ENCODE data around the gene C11orf86. TPM values are rescaled to one million over a fixed set of nuclear protein-coding genes. Genes with fewer than 3 reads are reported as not detected.
A peak's percentile ranks its signal among the peaks of the same experiment; 100 is the strongest.
"Not testable (repeated sequence)": the region's sequence is repeated elsewhere in the genome, so short reads cannot be mapped to it uniquely, and the experiment has no call there.

Gene C11orf86
- total RNA-seq, 4 donors from 2014 or later: not detected

DNA sequence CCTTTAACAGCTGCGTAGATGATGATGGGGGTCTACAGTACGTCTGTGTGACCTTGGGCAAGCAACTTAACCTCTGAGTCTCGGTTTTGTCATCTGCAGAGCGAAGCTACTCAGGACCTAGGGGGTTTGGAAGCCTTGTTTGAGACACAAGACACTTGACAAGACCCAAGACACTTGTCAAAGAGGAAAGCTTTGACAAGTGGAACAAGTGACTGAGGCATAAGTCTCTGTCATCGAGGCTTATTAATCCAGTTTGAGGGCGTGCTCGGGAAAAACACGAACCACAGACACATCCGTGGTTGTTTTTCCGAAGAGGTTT is 16.2 kb upstream of the C11orf86 start:
- intact Hi-C loops (cut with DNase I): no loop called here
- no peaks in the 10 kb centered on the region for H3K9me3 ChIP-seq
- peak overlapping the region in 1 of 3 donors; percentile 52 for H3K27ac ChIP-seq
- H3K36me3 ChIP-seq: no peaks in the 10 kb centered on the region
- H3K4me3 ChIP-seq (replicated peaks in 1 of 3): peak overlapping the region in 1 of 3 donors; percentile 6
- WGBS, 2 donors: 26 to 29% methylated on average over 10 of the region's 10 CpGs
- no peak for DNase-seq
- no peak for TF ChIP-seq POLR2A (IDR thresholded peaks at IDR 0.05)
- TF ChIP-seq, protein P1, sequence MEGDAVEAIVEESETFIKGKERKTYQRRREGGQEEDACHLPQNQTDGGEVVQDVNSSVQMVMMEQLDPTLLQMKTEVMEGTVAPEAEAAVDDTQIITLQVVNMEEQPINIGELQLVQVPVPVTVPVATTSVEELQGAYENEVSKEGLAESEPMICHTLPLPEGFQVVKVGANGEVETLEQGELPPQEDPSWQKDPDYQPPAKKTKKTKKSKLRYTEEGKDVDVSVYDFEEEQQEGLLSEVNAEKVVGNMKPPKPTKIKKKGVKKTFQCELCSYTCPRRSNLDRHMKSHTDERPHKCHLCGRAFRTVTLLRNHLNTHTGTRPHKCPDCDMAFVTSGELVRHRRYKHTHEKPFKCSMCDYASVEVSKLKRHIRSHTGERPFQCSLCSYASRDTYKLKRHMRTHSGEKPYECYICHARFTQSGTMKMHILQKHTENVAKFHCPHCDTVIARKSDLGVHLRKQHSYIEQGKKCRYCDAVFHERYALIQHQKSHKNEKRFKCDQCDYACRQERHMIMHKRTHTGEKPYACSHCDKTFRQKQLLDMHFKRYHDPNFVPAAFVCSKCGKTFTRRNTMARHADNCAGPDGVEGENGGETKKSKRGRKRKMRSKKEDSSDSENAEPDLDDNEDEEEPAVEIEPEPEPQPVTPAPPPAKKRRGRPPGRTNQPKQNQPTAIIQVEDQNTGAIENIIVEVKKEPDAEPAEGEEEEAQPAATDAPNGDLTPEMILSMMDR (IDR thresholded peaks at IDR 0.05): no peak
- H3K27me3 ChIP-seq: no peaks in the 10 kb centered on the region
- peaks cover 0 to 14% of the 10 kb centered on the region in 2 donors for H3K4me1 ChIP-seq

DNA sequence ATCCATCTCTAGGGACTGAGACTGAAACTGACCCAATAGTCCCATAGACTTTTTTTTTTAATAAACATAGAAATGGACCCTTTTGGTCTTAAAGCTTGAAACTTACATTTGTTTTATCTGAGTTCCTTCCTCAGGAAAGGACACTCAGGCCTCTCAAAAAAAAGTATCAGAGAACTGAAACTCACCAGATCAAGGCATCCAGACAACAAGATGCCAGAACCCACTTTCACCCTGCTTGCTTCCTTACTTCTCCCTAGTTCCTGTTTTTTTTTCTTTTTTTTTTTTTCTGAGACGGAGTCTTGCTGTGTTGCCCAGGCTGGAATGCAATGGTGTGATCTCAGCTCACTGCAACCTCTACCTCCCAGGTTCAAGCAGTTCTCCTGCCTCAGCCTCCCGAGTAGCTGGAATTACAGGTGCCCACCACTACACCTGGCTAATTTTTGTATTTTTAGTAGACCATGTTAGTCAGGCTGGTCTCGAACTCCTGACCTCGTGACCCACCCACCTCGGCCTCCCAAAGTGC is 13.4 kb upstream of the C11orf86 start:
- intact Hi-C loops (cut with DNase I): not testable (repeated sequence)
- H3K4me1 ChIP-seq: peaks cover 0 to 14% of the 10 kb centered on the region in 2 donors
- 86 to 87% methylated on average over 5 of the region's 5 CpGs for WGBS, 2 donors

DNA sequence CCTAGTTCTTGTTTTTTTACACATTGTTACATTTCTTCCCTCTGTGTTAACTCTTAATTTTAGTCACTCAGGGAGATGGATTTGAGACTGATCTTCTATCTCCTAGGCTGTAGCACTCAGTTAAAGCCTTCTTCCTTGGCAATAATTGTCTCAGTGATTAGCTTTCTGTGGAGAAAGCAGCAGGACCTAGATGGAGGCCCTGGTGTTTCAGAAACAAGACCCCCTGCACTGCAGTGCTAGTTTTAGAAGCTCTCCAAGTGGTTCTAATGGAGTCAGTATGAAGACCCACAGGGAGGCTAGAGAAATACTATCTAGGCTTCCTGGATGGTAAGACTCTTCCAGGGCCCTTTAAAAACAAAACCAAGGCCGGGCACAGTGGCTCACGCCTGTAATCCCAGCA is 12.9 kb upstream of the C11orf86 start:
- Histone ChIP-seq H3K27ac (no peak overlapping the region), H3K27me3 (no peaks in the 10 kb centered on the region), H3K4me3 (replicated peaks in 1 of 3) (no peak overlapping the region), H3K4me1 (peaks cover 0 to 13% of the 10 kb centered on the region in 2 donors), H3K9me3 (no peaks in the 10 kb centered on the region), H3K36me3 (no peaks in the 10 kb centered on the region)
- DNase-seq: no peak
- 89 to 91% methylated on average over 2 of the region's 2 CpGs for WGBS, 2 donors
- intact Hi-C loops (cut with DNase I): no loop called here
- TF ChIP-seq POLR2A (IDR thresholded peaks at IDR 0.05): no peak
- TF ChIP-seq, protein P1 (IDR thresholded peaks at IDR 0.05): no peak

More for the DNA sequence above, 13.4 kb upstream of the C11orf86 start:
- not testable (repeated sequence) for H3K27ac ChIP-seq; H3K36me3 ChIP-seq; H3K4me3 ChIP-seq (replicated peaks in 1 of 3); DNase-seq; H3K27me3 ChIP-seq; H3K9me3 ChIP-seq

DNA sequence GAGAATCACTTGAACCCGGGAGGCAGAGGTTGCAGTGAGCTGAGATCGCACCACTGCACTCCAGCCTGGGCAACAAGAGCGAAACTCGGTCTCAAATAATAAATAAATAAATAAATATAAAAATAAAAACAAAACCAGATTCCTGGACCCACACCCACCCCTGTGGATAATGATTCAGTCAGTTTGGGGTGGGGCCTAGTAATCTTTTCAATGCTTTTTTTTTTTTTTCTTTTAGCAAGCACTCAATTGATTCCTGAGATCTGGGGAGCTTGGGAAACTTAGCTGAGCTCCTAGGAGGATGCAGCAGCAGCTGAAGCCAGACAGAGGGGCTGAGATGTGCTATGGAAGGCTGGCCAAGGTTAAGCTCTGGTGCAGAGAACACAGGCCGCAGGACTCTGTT is 12.3 kb upstream of the C11orf86 start:
- Histone ChIP-seq H3K4me1 (peaks cover 0 to 9% of the 10 kb centered on the region in 2 donors), H3K27me3 (no peaks in the 10 kb centered on the region), H3K9me3 (no peaks in the 10 kb centered on the region), H3K36me3 (no peaks in the 10 kb centered on the region), H3K4me3 (replicated peaks in 1 of 3) (no peak overlapping the region), H3K27ac (no peak overlapping the region)
- 95% methylated on average over 5 of the region's 5 CpGs for WGBS, 2 donors
- TF ChIP-seq, protein P1 (IDR thresholded peaks at IDR 0.05): no peak
- TF ChIP-seq POLR2A (IDR thresholded peaks at IDR 0.05): no peak
- no peak for DNase-seq
- intact Hi-C loops (cut with DNase I): no loop called here

DNA sequence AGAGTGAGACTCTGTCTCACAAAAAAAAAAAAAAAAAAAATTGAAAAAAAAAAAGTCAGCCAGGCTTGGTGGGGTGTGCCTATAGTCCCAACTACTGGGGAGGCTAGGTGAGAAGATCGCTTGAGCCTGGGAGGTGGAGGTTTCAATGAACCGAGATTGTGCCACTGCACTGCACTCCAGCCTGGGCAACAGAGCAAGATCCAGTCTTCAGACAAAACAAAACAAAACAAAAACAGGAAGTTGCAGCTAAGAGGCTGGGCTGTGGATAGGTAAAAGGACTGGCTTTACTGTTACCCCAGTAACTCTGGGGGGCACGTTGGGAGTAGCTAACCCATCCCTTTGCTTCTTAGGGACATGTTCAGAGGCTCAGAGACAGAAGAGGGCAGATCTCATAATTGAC is 10.6 kb upstream of the C11orf86 start:
- Histone ChIP-seq H3K9me3 (no peaks in the 10 kb centered on the region), H3K4me1 (peaks cover 0 to 6% of the 10 kb centered on the region in 2 donors), H3K4me3 (replicated peaks in 1 of 3) (no peak overlapping the region), H3K36me3 (no peaks in the 10 kb centered on the region), H3K27me3 (no peaks in the 10 kb centered on the region), H3K27ac (no peak overlapping the region)
- no peak for TF ChIP-seq POLR2A (IDR thresholded peaks at IDR 0.05)
- TF ChIP-seq, protein P1 (IDR thresholded peaks at IDR 0.05): no peak
- intact Hi-C loops (cut with DNase I): no loop called here
- 79 to 80% methylated on average over 3 of the region's 3 CpGs for WGBS, 2 donors
- DNase-seq: no peak

DNA sequence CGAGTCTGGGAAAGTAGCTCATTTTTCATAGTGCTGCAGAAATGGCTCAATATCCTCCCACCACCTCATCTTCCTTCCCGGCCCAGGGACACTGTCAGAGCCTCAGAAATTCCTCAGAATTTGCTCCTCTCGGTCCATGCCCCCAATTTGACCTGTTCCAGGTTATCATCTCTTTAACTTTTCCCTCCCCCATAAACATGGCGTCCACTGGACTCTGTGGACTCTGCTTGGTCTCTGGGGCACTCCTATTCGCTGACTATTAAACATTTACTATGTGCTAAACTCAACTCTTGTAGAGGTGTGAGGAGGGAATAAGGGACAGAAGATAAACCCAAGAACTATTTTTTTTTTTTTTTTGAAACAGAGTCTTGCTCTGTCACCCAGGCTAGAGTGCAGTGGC is 8.8 kb upstream of the C11orf86 start:
- no peak overlapping the region for H3K27ac ChIP-seq
- no peaks in the 10 kb centered on the region for H3K36me3 ChIP-seq
- TF ChIP-seq, protein P1 (IDR thresholded peaks at IDR 0.05): no peak
- no peak for TF ChIP-seq POLR2A (IDR thresholded peaks at IDR 0.05)
- no peaks in the 10 kb centered on the region for H3K9me3 ChIP-seq
- intact Hi-C loops (cut with DNase I): no loop called here
- no peak overlapping the region for H3K4me3 ChIP-seq (replicated peaks in 1 of 3)
- peaks cover 0 to 12% of the 10 kb centered on the region in 2 donors for H3K4me1 ChIP-seq
- no peaks in the 10 kb centered on the region for H3K27me3 ChIP-seq
- 78 to 79% methylated on average over 5 of the region's 5 CpGs for WGBS, 2 donors
- no peak for DNase-seq

Data from thyroid gland (tissue), 4 donors.